Erythroblast (primary cell): ENCODE results near the gene CTSH.

Experiments
- DNase-seq, 2 experiments: peaks; one replicate each; lab custom pipeline; 2025; lab: John Stamatoyannopoulos, UW
- GATA1 ChIP-seq: IDR thresholded peaks from 2 replicates; pipeline ENCODE4 v1.6.1; 2011; ENCODE audit warnings: low read depth, mild to moderate bottlenecking, control low read depth, low read length, moderate library complexity
- POLR2A ChIP-seq: IDR thresholded peaks from 2 replicates; pipeline ENCODE4 v1.6.1; 2011; ENCODE audit warnings: mild to moderate bottlenecking, low read length

The CTSH gene

GRCh38 chr15:78968114-78968513, 23.3 kb upstream of the CTSH start:
- no peak for TF ChIP-seq POLR2A
- TF ChIP-seq GATA1 = no peak
- no peak for DNase-seq

GRCh38 chr15:78960308-78960707, 15.5 kb upstream of the CTSH start:
- no peak for DNase-seq
- TF ChIP-seq POLR2A = no peak
- no peak for TF ChIP-seq GATA1

GRCh38 chr15:78959360-78959759, 14.5 kb upstream of the CTSH start:
- no peak for TF ChIP-seq GATA1
- no peak for TF ChIP-seq POLR2A
- no peak for DNase-seq

- TF ChIP-seq POLR2A = no peak
- no peak for TF ChIP-seq GATA1
- no peak for DNase-seq
Measured at GRCh38 chr15:78957416-78958093, 12.7 kb upstream of the CTSH start.

- TF ChIP-seq GATA1 = no peak
- no peak for TF ChIP-seq POLR2A
- DNase-seq = no peak
Measured at GRCh38 chr15:78956937-78957336, 12.1 kb upstream of the CTSH start.

GRCh38 chr15:78955355-78955754, 10.5 kb upstream of the CTSH start:
- TF ChIP-seq GATA1 (no peak), POLR2A (no peak)

GRCh38 chr15:78951841-78952238, 7.0 kb upstream of the CTSH start:
- TF ChIP-seq POLR2A (no peak), GATA1 (no peak)
- DNase-seq = no peak

More at GRCh38 chr15:78955355-78955754, 10.5 kb upstream of the CTSH start:
- DNase-seq = no peak

GRCh38 chr15:78950902-78951840, 6.3 kb upstream of the CTSH start:
- DNase-seq = no peak
- TF ChIP-seq POLR2A (no peak), GATA1 (no peak)

- TF ChIP-seq GATA1 (no peak), POLR2A (no peak)
- no peak for DNase-seq
Measured at GRCh38 chr15:78950343-78950742, 5.5 kb upstream of the CTSH start.

- no peak for DNase-seq
- no peak for TF ChIP-seq GATA1
- no peak for TF ChIP-seq POLR2A
Measured at GRCh38 chr15:78949461-78949860, 4.6 kb upstream of the CTSH start.

- TF ChIP-seq GATA1 = no peak
- TF ChIP-seq POLR2A = no peak
- no peak for DNase-seq
Measured at GRCh38 chr15:78947506-78947905, 2.7 kb upstream of the CTSH start.

GRCh38 chr15:78946493-78946892, 1.6 kb upstream of the CTSH start:
- no peak for DNase-seq
- TF ChIP-seq GATA1 (no peak), POLR2A (no peak)

GRCh38 chr15:78944202-78944625, 632 bp downstream of the CTSH start:
- DNase-seq = no peak
- TF ChIP-seq POLR2A = no peak
- TF ChIP-seq GATA1 = no peak

GRCh38 chr15:78943692-78944091, 1.2 kb downstream of the CTSH start:
- no peak for TF ChIP-seq POLR2A
- no peak for TF ChIP-seq GATA1
- DNase-seq = no peak

- DNase-seq = no peak
- no peak for TF ChIP-seq GATA1
- TF ChIP-seq POLR2A = no peak
Measured at GRCh38 chr15:78942741-78943140, 2.1 kb downstream of the CTSH start.
